ENCODE data around the gene PRKCE.

PRKCE gene

DNA sequence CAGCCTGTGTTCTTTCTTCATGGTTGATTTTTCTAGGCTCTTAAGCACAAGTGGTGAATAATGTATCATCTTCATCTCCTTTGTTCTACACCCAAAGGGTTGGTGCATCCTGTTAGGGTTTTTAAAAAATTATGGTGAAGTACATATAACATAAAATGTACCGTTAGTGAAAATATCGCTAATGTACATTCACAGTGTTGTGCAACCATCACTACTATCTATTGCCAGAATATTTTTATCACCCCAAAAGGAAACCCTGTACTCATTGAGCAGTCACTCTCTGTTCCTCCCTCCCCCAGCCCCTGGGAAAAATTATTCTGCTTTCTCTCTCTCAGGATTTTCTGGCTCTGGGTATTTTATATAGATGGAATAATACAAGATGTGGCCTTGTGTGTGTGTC is 98.5 kb downstream of the PRKCE start:
- Histone ChIP-seq H3K4me3 (ENCODE audit: low read depth in 1 of 2, low read length in 2 of 2) (no peak overlapping the region), H3K36me3 (ENCODE audit: insufficient read depth, low read length) (no peaks in the 10 kb centered on the region), H3K27ac (ENCODE audit: low read depth, low read length) (no peak overlapping the region), H3K9ac (ENCODE audit: low read length) (no peak overlapping the region), H3K27me3 (ENCODE audit: control insufficient read depth in 1 of 2, insufficient read depth in 2 of 2, low read length in 2 of 2) (no peaks in the 10 kb centered on the region), H3K4me1 (ENCODE audit: insufficient read depth, low read length) (peaks cover 15% of the 10 kb centered on the region), H3K9me3 (ENCODE audit: low read length) (no peaks in the 10 kb centered on the region)

DNA sequence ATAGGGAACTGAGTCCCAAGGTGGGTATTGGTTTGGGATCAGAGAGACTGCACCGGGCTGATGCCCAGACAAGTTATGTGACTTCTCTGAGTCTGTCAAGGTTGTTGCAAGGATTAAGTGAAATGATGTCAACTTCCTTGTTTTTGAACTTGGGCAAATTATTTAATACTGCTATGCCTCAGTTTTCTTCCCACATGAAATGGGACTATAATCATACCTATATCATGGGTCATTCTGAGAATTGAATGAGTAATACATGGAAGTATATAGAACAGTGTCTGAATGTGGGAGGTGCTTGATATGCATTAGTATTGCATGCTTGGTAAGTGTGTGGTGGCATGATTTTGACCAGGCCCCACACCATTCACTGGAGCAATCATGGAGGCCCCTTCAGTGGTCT is 99.0 kb downstream of the PRKCE start:
- Histone ChIP-seq H3K9me3 (ENCODE audit: low read length) (no peaks in the 10 kb centered on the region), H3K27me3 (ENCODE audit: control insufficient read depth in 1 of 2, insufficient read depth in 2 of 2, low read length in 2 of 2) (no peaks in the 10 kb centered on the region), H3K4me3 (ENCODE audit: low read depth in 1 of 2, low read length in 2 of 2) (no peak overlapping the region), H3K9ac (ENCODE audit: low read length) (no peak overlapping the region), H3K4me1 (ENCODE audit: insufficient read depth, low read length) (peaks cover 16% of the 10 kb centered on the region), H3K36me3 (ENCODE audit: insufficient read depth, low read length) (no peaks in the 10 kb centered on the region), H3K27ac (ENCODE audit: low read depth, low read length) (no peak overlapping the region)

DNA sequence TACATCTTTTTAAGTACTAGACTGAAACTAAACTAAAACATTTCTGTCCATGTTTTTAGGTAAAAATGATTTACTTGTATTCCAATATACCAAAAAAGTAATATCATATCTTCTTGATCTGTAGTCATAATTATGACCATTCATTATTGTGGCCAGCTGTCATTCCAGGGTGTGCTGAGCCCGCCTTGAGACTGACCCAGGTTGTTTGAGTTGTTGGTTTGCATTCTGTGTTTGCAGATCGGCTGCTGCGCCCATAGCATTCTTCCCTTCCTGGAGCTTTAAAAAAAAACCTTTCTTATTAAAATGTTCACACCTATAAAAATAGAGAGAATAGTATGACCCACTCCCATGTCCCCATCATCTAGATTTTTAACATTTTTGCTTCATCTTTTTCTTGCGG is 101.9 kb downstream of the PRKCE start:
- Histone ChIP-seq H3K4me1 (ENCODE audit: insufficient read depth, low read length) (peaks cover 16% of the 10 kb centered on the region), H3K9ac (ENCODE audit: low read length) (no peak overlapping the region), H3K36me3 (ENCODE audit: insufficient read depth, low read length) (no peaks in the 10 kb centered on the region), H3K27me3 (ENCODE audit: control insufficient read depth in 1 of 2, insufficient read depth in 2 of 2, low read length in 2 of 2) (no peaks in the 10 kb centered on the region), H3K4me3 (ENCODE audit: low read depth in 1 of 2, low read length in 2 of 2) (no peak overlapping the region), H3K27ac (ENCODE audit: low read depth, low read length) (no peak overlapping the region), H3K9me3 (ENCODE audit: low read length) (no peaks in the 10 kb centered on the region)

DNA sequence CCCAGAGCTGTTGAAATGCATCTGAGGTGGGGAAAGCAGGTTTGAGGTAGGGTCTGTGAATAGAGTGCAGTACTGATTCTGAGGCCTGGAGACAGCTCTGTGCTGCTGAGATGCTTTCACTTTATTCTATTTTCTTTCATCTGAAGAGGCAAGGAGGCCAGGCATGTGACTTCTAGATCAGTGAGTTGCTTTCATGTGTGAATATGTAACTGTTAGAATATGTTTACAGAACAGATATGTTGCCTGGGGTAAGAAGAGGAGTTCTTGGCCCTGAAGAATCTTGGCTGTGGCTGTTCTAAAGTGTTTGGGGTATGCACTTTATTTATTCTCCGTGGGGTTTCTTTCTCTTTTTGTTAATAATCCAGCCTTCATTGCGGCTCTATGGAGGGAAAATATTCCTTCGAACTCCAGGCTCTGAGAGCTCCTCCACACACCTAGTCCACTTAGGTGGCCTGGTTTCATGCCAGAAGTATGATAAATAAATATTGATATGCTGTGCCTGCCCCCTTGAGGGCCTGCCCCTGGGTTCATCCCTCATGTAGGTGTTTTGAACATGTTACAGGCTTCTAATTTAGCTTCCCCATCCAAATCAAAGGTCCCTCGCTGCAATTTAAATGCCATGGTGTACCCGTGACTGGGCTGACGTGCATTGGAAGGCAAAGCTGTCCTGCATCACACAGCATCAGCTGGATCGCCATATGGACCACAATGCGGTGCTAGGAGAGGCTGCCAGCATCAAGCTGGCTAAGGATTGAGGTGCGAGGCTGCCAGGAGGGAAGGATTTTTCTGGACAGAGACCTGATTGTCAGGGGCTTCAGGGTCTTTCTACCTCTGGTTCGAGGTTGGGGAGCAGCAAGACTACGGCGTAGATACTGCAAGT is 102.9 kb downstream of the PRKCE start:
- Histone ChIP-seq H3K36me3 (ENCODE audit: insufficient read depth, low read length) (no peaks in the 10 kb centered on the region), H3K4me3 (ENCODE audit: low read depth in 1 of 2, low read length in 2 of 2) (no peak overlapping the region), H3K27ac (ENCODE audit: low read depth, low read length) (no peak overlapping the region), H3K27me3 (ENCODE audit: control insufficient read depth in 1 of 2, insufficient read depth in 2 of 2, low read length in 2 of 2) (no peaks in the 10 kb centered on the region), H3K9ac (ENCODE audit: low read length) (no peak overlapping the region), H3K4me1 (ENCODE audit: insufficient read depth, low read length) (peaks cover 23% of the 10 kb centered on the region), H3K9me3 (ENCODE audit: low read length) (no peaks in the 10 kb centered on the region)

DNA sequence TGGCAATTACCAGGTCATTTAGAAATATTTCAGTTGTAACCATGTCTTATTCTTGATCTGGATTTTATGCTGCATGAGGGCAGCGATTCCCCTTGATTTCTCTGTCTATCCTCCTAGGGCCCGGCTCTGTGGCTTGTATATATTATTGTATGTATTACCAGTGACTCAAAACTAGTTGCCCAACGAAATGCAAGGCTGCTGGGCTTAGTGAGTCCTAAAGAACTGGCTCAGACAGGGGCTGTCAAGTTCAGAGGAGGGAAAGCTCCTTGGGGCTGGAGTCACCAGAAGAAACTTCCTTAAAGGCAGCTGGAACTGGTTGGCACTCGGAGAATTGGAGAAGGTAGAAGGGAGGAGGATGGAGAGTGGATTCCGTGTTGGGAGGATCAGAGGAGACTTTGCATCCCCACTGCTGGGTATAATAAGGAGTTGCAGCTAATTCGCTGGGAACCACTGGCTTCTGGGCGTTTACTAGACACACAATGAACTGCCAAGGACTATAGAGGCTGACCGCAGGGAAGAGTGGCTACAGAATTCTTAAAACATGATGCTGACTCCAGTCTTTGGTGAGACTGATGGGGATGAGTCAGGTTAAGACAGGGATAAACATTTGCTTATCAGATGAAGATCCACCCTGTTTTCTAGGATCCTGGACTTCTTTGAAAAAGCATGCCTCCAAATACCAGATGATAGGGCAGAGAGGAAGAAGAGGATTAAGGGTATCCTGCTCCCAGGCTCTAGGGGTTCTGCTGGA is 104.3 kb downstream of the PRKCE start:
- Histone ChIP-seq H3K36me3 (ENCODE audit: insufficient read depth, low read length) (no peaks in the 10 kb centered on the region), H3K4me1 (ENCODE audit: insufficient read depth, low read length) (peaks cover 30% of the 10 kb centered on the region), H3K9me3 (ENCODE audit: low read length) (no peaks in the 10 kb centered on the region), H3K27ac (ENCODE audit: low read depth, low read length) (no peak overlapping the region), H3K4me3 (ENCODE audit: low read depth in 1 of 2, low read length in 2 of 2) (no peak overlapping the region), H3K27me3 (ENCODE audit: control insufficient read depth in 1 of 2, insufficient read depth in 2 of 2, low read length in 2 of 2) (no peaks in the 10 kb centered on the region), H3K9ac (ENCODE audit: low read length) (no peak overlapping the region)

DNA sequence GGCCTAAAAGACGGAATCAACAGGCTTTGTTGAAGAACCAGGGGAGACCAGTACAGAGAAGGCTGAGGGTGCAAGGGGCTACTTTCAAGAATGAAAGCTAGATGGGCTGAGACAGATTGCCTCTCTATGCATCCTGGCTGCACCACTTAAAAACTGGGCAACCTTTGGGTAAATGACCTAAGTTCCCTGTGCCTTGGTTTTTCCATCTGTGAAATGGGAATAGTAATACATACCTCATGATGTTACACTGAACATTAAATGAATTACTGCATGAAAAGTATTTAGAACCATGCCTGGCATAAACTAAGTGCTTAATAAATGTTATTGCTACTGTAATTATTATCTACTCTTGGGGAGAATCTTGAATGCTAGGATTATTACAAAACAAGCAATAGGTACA is 106.5 kb downstream of the PRKCE start:
- no peak overlapping the region for H3K9ac ChIP-seq (ENCODE audit: low read length)
- H3K4me3 ChIP-seq (ENCODE audit: low read depth in 1 of 2, low read length in 2 of 2): no peak overlapping the region
- no peak overlapping the region for H3K27ac ChIP-seq (ENCODE audit: low read depth, low read length)
- no peaks in the 10 kb centered on the region for H3K36me3 ChIP-seq (ENCODE audit: insufficient read depth, low read length)
- H3K4me1 ChIP-seq (ENCODE audit: insufficient read depth, low read length): peaks cover 30% of the 10 kb centered on the region
- no peaks in the 10 kb centered on the region for H3K9me3 ChIP-seq (ENCODE audit: low read length)
- no peaks in the 10 kb centered on the region for H3K27me3 ChIP-seq (ENCODE audit: control insufficient read depth in 1 of 2, insufficient read depth in 2 of 2, low read length in 2 of 2)

DNA sequence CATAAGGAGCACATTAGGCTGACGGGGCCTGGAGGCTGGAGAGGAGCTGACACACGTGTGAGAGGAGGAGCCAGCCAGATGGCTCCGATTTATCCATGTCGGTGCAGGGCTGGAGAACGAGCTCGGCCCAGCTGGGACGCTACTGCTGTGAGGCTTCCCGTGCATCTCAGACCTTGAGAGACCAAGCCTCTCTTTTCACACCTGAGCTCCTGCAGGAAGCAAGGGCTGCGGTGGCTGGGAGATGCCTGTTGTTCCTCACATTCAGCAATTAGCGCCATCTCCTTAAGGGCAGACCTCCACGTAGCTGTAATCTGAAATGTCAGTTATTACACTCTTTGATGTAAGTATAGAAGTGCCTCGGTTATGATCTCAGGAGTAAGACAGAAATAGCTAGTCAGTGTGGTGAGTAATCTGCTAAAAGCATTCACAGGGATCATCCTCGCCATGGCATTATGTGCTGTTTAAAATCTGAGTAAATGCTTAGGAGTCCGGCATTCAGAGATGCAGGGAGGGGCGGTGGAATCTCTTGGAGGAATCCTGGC is 107.9 kb downstream of the PRKCE start:
- H3K27me3 ChIP-seq (ENCODE audit: control insufficient read depth in 1 of 2, insufficient read depth in 2 of 2, low read length in 2 of 2): no peaks in the 10 kb centered on the region
- peaks cover 32% of the 10 kb centered on the region for H3K4me1 ChIP-seq (ENCODE audit: insufficient read depth, low read length)
- H3K27ac ChIP-seq (ENCODE audit: low read depth, low read length): peak overlapping the region; percentile 62
- no peaks in the 10 kb centered on the region for H3K36me3 ChIP-seq (ENCODE audit: insufficient read depth, low read length)
- H3K9me3 ChIP-seq (ENCODE audit: low read length): no peaks in the 10 kb centered on the region
- no peak overlapping the region for H3K9ac ChIP-seq (ENCODE audit: low read length)
- peak overlapping the region in 1 of 2 donors; percentile 23 for H3K4me3 ChIP-seq (ENCODE audit: low read depth in 1 of 2, low read length in 2 of 2)

DNA sequence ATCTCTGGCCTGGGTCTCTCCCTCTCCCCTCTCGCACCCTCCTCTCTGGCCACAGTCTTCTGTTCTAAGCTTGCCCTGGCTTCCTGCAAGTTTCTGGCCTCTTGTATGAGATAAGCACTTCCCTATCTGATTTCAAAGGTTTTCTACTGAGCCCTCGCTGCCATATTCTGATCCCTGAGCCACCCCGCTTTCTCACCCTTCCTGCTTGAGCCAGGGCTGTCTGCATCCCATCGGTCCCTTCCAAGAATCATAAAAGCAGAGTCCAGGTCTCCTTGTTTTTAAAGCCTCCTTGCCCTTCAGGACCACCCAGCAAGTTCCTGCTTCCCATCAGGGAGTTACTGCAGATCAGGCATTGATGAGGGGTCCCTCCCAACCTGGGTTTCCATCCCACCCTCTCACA is 110.2 kb downstream of the PRKCE start:
- no peak overlapping the region for H3K9ac ChIP-seq (ENCODE audit: low read length)
- peaks cover 41% of the 10 kb centered on the region for H3K4me1 ChIP-seq (ENCODE audit: insufficient read depth, low read length)
- H3K36me3 ChIP-seq (ENCODE audit: insufficient read depth, low read length): no peaks in the 10 kb centered on the region
- no peak overlapping the region for H3K4me3 ChIP-seq (ENCODE audit: low read depth in 1 of 2, low read length in 2 of 2)
- H3K27me3 ChIP-seq (ENCODE audit: control insufficient read depth in 1 of 2, insufficient read depth in 2 of 2, low read length in 2 of 2): no peaks in the 10 kb centered on the region
- H3K27ac ChIP-seq (ENCODE audit: low read depth, low read length): no peak overlapping the region
- H3K9me3 ChIP-seq (ENCODE audit: low read length): no peaks in the 10 kb centered on the region

DNA sequence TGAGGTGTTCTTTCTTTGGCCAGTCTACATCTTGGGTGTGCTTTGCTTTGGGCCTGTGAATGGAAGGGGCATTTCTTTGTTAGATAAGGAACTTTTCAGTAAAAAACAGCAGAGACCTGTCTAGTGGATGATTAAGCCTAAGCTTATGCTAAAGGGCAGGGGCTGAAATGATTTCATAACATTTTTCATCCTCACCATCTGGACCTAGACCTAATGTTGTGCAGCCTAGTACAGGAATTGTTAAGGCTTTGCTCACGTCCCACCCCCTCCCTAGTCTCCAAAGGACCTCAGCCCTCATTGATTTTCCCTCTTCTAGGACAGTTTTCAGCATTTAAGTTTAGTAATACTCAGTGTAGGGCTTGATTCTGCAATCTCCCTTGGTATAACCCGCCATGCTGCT is 111.8 kb downstream of the PRKCE start:
- Histone ChIP-seq H3K4me1 (ENCODE audit: insufficient read depth, low read length) (peaks cover 42% of the 10 kb centered on the region), H3K27me3 (ENCODE audit: control insufficient read depth in 1 of 2, insufficient read depth in 2 of 2, low read length in 2 of 2) (no peaks in the 10 kb centered on the region), H3K36me3 (ENCODE audit: insufficient read depth, low read length) (no peaks in the 10 kb centered on the region), H3K27ac (ENCODE audit: low read depth, low read length) (no peak overlapping the region), H3K9ac (ENCODE audit: low read length) (no peak overlapping the region), H3K9me3 (ENCODE audit: low read length) (no peaks in the 10 kb centered on the region), H3K4me3 (ENCODE audit: low read depth in 1 of 2, low read length in 2 of 2) (no peak overlapping the region)

DNA sequence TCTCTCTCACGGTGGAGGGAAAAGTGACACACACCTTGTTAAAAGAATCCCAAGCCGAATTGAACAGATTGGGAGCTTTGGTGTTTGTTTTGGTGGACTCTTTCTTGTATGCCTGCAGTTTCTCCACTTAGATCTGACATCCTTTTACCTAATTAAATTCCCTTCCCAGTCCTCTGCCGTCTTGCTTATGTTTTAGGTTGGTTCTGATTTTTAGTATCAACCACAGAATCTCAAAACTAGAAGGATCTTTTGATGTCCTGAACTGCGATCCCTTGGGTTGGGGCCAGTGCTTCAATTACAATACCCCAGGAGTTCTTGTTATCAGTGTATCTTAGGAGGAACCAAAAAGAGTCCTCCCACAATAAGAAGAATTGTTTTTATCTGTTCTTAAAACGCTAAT is 112.3 kb downstream of the PRKCE start:
- Histone ChIP-seq H3K9me3 (ENCODE audit: low read length) (no peaks in the 10 kb centered on the region), H3K9ac (ENCODE audit: low read length) (no peak overlapping the region), H3K4me3 (ENCODE audit: low read depth in 1 of 2, low read length in 2 of 2) (no peak overlapping the region), H3K4me1 (ENCODE audit: insufficient read depth, low read length) (peaks cover 41% of the 10 kb centered on the region), H3K36me3 (ENCODE audit: insufficient read depth, low read length) (no peaks in the 10 kb centered on the region), H3K27me3 (ENCODE audit: control insufficient read depth in 1 of 2, insufficient read depth in 2 of 2, low read length in 2 of 2) (no peaks in the 10 kb centered on the region), H3K27ac (ENCODE audit: low read depth, low read length) (no peak overlapping the region)

DNA sequence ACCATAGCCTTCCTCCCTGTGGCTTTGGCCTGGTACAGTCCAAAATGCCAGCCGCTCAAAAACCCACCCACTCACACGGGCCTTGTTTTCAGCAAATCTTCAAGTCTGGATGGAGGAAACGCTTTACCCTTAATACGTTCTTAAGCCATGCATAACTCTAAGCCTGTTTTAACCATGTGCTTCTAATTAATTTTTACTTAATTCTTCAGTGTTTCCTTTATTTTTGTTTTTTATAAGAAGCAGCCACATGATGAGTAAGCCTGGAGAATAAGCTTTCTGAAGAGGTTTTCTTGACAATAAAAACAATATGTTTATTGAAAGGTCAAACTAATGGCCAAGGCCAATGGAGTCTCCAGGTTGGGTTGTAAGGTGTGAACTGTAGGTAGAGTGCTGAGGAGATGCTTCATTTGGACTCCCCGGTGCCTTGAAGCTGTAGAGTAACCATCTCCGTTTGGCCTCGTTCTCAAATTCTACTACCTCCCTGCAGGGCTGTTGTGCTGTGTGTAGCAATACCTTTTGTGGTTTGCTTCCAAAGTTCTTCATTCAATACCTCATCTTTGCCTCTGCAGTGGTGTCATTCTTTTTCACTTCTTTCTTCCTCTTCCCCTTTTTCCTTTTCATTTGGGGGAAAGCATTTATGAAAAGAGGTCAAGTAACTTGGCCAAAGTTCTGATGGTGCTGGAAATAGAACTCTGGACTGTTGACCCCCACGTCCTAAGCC is 113.7 kb downstream of the PRKCE start:
- H3K27ac ChIP-seq (ENCODE audit: low read depth, low read length): no peak overlapping the region
- H3K36me3 ChIP-seq (ENCODE audit: insufficient read depth, low read length): no peaks in the 10 kb centered on the region

More for the DNA sequence above, 113.7 kb downstream of the PRKCE start:
- Histone ChIP-seq H3K27me3 (ENCODE audit: control insufficient read depth in 1 of 2, insufficient read depth in 2 of 2, low read length in 2 of 2) (no peaks in the 10 kb centered on the region), H3K9me3 (ENCODE audit: low read length) (no peaks in the 10 kb centered on the region), H3K9ac (ENCODE audit: low read length) (no peak overlapping the region), H3K4me1 (ENCODE audit: insufficient read depth, low read length) (peaks cover 34% of the 10 kb centered on the region), H3K4me3 (ENCODE audit: low read depth in 1 of 2, low read length in 2 of 2) (no peak overlapping the region)

Measured in muscle layer of colon (tissue), 2 donors.